Stimulated activated CD4-positive, alpha-beta T cell treated with anti-CD3 and anti-CD28 coated beads, Interleukin-1b, Interleukin-23, amount 100 ng/mL, for 48 hours (primary cell): Measurements from ENCODE around the gene CLEC20A.

Experiments used
- DNase-seq: peaks from one replicate; pipeline ENCODE4 v3.0.0-alpha.2; 2020

Gene CLEC20A

GRCh38 chr1:178498896-178499675 lies 2.3 kb upstream of the CLEC20A start:
- no peak for DNase-seq

- no peak for DNase-seq
Observed at GRCh38 chr1:178497903-178498478, 1.2 kb upstream of the CLEC20A start.

- no peak for DNase-seq
Observed at GRCh38 chr1:178495741-178496409, 889 bp downstream of the CLEC20A start.

- no peak for DNase-seq
Observed at GRCh38 chr1:178495158-178495557, 1.6 kb downstream of the CLEC20A start.

GRCh38 chr1:178494569-178494971 lies 2.2 kb downstream of the CLEC20A start:
- no peak for DNase-seq

GRCh38 chr1:178493301-178493741 lies 3.4 kb downstream of the CLEC20A start:
- DNase-seq: no peak

GRCh38 chr1:178492341-178492740 lies 4.4 kb downstream of the CLEC20A start:
- DNase-seq: no peak

- no peak for DNase-seq
Observed at GRCh38 chr1:178491721-178492120, 5.0 kb downstream of the CLEC20A start.

GRCh38 chr1:178490967-178491366 lies 5.8 kb downstream of the CLEC20A start:
- DNase-seq: no peak

- DNase-seq: no peak
Observed at GRCh38 chr1:178490136-178490535, 6.6 kb downstream of the CLEC20A start.

- no peak for DNase-seq
Observed at GRCh38 chr1:178489399-178489798, 7.4 kb downstream of the CLEC20A start.

- DNase-seq: no peak
Observed at GRCh38 chr1:178488393-178488792, 8.4 kb downstream of the CLEC20A start.

- DNase-seq: no peak
Observed at GRCh38 chr1:178487070-178487615, 9.6 kb downstream of the CLEC20A start.

GRCh38 chr1:178486100-178487069 lies 10.4 kb downstream of the CLEC20A start:
- DNase-seq: no peak

- no peak for DNase-seq
Observed at GRCh38 chr1:178485541-178485981, 11.2 kb downstream of the CLEC20A start.

GRCh38 chr1:178484698-178485225 lies 12.0 kb downstream of the CLEC20A start:
- DNase-seq: no peak

GRCh38 chr1:178483251-178483957 lies 13.4 kb downstream of the CLEC20A start:
- no peak for DNase-seq

GRCh38 chr1:178477841-178478240 lies 18.9 kb downstream of the CLEC20A start:
- DNase-seq: no peak

GRCh38 chr1:178477373-178477772 lies 19.4 kb downstream of the CLEC20A start:
- DNase-seq: no peak

- DNase-seq: no peak
Observed at GRCh38 chr1:178472531-178472930, 24.2 kb downstream of the CLEC20A start.

- DNase-seq: no peak
Observed at GRCh38 chr1:178470411-178470960, 26.3 kb downstream of the CLEC20A start.
